Lower leg skin (tissue), 3 donors: ENCODE data around the gene FSTL1.

Source experiments
- CTCF ChIP-seq, 3 donors: fragments of 450-650 bp; IDR thresholded peaks; one replicate each; pipeline ENCODE4 v1.5.1; 2016; ENCODE audit warnings: antibody characterized with exemption in 3 of 3, mild to moderate bottlenecking in 3 of 3, moderate library complexity in 2 of 3
- POLR2A ChIP-seq, 2 donors: fragments of 450-650 bp; IDR thresholded peaks; one replicate each; pipeline ENCODE4 v1.6.1; 2016 to 2017; ENCODE audit warnings: antibody characterized with exemption in 2 of 2, mild to moderate bottlenecking in 1 of 2, moderate library complexity in 1 of 2

- no peak for TF ChIP-seq CTCF (IDR thresholded peaks at IDR 0.05)
- TF ChIP-seq POLR2A (IDR thresholded peaks at IDR 0.05), result no peak
These were observed 11.7 kb upstream of the FSTL1 start for GRCh38 chr3:120462409-120462959.
